NCI-H146 (cell line): Measurements from ENCODE around the gene NXT1.
"Not testable (repeated sequence)": the region's sequence is repeated elsewhere in the genome, so short reads cannot be mapped to it uniquely, and the experiment has no call there.

ENCODE experiments used
- DNase-seq: peaks from one replicate; lab custom pipeline; 2025; lab: John Stamatoyannopoulos, UW

The NXT1 gene

GRCh38 chr20:23331450-23332350 lies 18.9 kb upstream of the NXT1 start:
- DNase-seq: no peak

GRCh38 chr20:23332467-23332866 lies 18.1 kb upstream of the NXT1 start:
- no peak for DNase-seq

GRCh38 chr20:23334111-23334510 lies 16.5 kb upstream of the NXT1 start:
- DNase-seq: no peak

GRCh38 chr20:23335521-23335920 lies 15.1 kb upstream of the NXT1 start:
- DNase-seq: no peak

- DNase-seq: no peak
These were observed 14.1 kb upstream of the NXT1 start for GRCh38 chr20:23336476-23336875.

- no peak for DNase-seq
These were observed 13.3 kb upstream of the NXT1 start for GRCh38 chr20:23337312-23337711.

- no peak for DNase-seq
These were observed 10.6 kb upstream of the NXT1 start for GRCh38 chr20:23339986-23340385.

- DNase-seq: peak; percentile 72
These were observed 10.1 kb upstream of the NXT1 start for GRCh38 chr20:23340524-23340923.

GRCh38 chr20:23341073-23341472 lies 9.5 kb upstream of the NXT1 start:
- DNase-seq: no peak

- no peak for DNase-seq
These were observed 7.0 kb upstream of the NXT1 start for GRCh38 chr20:23343590-23343989.

- DNase-seq: no peak
These were observed 6.3 kb upstream of the NXT1 start for GRCh38 chr20:23344336-23344735.

GRCh38 chr20:23346002-23346401 lies 4.6 kb upstream of the NXT1 start:
- DNase-seq: no peak

- DNase-seq: no peak
These were observed 2.8 kb upstream of the NXT1 start for GRCh38 chr20:23347791-23348190.

- DNase-seq: not testable (repeated sequence)
These were observed 2.1 kb upstream of the NXT1 start for GRCh38 chr20:23348510-23348909.

- peak; percentile 86 for DNase-seq
These were observed 1.0 kb upstream of the NXT1 start for GRCh38 chr20:23349338-23350195.

GRCh38 chr20:23350904-23351838 lies 580 bp downstream of the NXT1 start:
- DNase-seq: peak; percentile 73

GRCh38 chr20:23356203-23356602 lies 5.6 kb downstream of the NXT1 start:
- DNase-seq: no peak

- DNase-seq: peak; percentile 100
These were observed 7.4 kb downstream of the NXT1 start for GRCh38 chr20:23357767-23358562.

- DNase-seq: no peak
These were observed 7.9 kb downstream of the NXT1 start for GRCh38 chr20:23358563-23358906.

GRCh38 chr20:23358923-23359593 lies 8.5 kb downstream of the NXT1 start:
- DNase-seq: no peak

GRCh38 chr20:23360531-23360930 lies 9.9 kb downstream of the NXT1 start:
- DNase-seq: no peak
